ENCODE results near the gene PROKR2. TPM values are rescaled to one million over a fixed set of nuclear protein-coding genes. Genes with fewer than 3 reads are reported as not detected.

Gene PROKR2
- total and polyA plus RNA-seq, 8 donors: not detected

GRCh38 chr20:5361176-5361575 is 44.4 kb upstream of the PROKR2 start:
- Histone ChIP-seq H3K4me3 (no peak overlapping the region), H3K9me3 (no peaks in the 10 kb centered on the region), H3K36me3 (no peaks in the 10 kb centered on the region), H3K27ac (no peak overlapping the region), H3K27me3 (no peaks in the 10 kb centered on the region), H3K4me1 (no peaks in the 10 kb centered on the region)
- FAIRE-seq (no peak), DNase-seq (no peak), ATAC-seq (no peak)
- TF ChIP-seq CTCF (IDR thresholded peaks at IDR 0.05): no peak
- intact Hi-C loops (cut with DNase I): no loop called here
- 43 to 58% methylated on average over 4 of the region's 4 CpGs for WGBS, 2 donors

- no peak for TF ChIP-seq CTCF (IDR thresholded peaks at IDR 0.05)
- ATAC-seq (peak in 2 of 4 donors; percentile 30 to 60), FAIRE-seq (no peak), DNase-seq (no peak)
- intact Hi-C loops (cut with DNase I): no loop called here
- Histone ChIP-seq H3K4me1 (no peaks in the 10 kb centered on the region), H3K36me3 (no peaks in the 10 kb centered on the region), H3K27ac (no peak overlapping the region), H3K4me3 (no peak overlapping the region), H3K27me3 (no peaks in the 10 kb centered on the region), H3K9me3 (no peaks in the 10 kb centered on the region)
- 62 to 66% methylated on average over 2 of the region's 2 CpGs for WGBS, 2 donors
These were observed 41.2 kb upstream of the PROKR2 start for GRCh38 chr20:5357946-5358345.

GRCh38 chr20:5356941-5357340 is 40.2 kb upstream of the PROKR2 start:
- DNase-seq: no peak
- Histone ChIP-seq H3K4me1 (no peaks in the 10 kb centered on the region), H3K9me3 (no peaks in the 10 kb centered on the region), H3K36me3 (no peaks in the 10 kb centered on the region), H3K4me3 (no peak overlapping the region), H3K27me3 (no peaks in the 10 kb centered on the region), H3K27ac (no peak overlapping the region)
- TF ChIP-seq CTCF (IDR thresholded peaks at IDR 0.05): no peak
- intact Hi-C loops (cut with DNase I): no loop called here
- no peak for ATAC-seq
- FAIRE-seq: no peak
- 59 to 66% methylated on average over 4 of the region's 4 CpGs for WGBS, 2 donors

GRCh38 chr20:5354901-5355300 is 38.1 kb upstream of the PROKR2 start:
- ATAC-seq (no peak), FAIRE-seq (no peak)
- TF ChIP-seq CTCF (IDR thresholded peaks at IDR 0.05): no peak

DNA sequence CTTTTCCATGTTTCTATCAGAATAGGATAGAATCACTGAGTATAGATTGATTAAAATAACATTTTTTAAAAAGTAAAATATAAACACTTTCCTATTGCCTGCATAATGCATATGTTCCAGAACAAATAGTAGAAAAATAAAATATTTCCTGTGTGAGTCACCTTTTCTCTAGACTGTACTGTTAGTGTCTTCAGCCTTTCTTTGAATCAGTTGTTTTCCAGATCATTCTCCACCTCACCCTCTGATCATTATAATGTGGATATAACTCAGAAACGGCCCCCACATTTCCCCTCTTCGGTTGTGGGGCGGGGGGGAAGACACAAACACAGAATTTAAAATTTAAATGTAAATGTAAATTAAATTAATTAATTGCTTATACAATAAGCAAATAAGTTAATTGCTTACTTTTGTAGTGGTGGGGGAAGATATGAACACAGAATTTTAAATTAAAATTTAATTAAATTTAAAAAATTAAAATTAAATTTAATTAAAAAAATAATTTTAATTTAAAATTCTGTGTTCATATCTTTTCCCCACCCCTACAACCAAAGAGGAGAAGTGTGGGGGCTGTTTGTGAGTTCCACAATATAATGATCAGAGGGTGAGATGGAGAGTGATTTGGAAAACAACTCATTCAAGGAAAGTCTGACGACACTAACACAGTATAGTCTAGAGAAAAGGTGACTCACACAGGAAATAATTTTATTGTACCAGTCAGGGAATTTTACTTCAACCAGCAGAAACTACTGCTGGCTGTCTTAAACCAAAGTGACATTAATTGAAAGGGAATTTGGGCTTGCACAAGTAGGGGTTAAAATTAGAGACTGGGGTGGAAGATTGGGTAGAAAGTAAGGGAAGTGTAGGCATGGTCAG is 37.1 kb upstream of the PROKR2 start:
- intact Hi-C loops (cut with DNase I): no loop called here
- Histone ChIP-seq H3K27me3 (no peaks in the 10 kb centered on the region), H3K27ac (no peak overlapping the region), H3K9me3 (no peaks in the 10 kb centered on the region), H3K4me1 (no peaks in the 10 kb centered on the region), H3K4me3 (no peak overlapping the region), H3K36me3 (no peaks in the 10 kb centered on the region)
- TF ChIP-seq CTCF (IDR thresholded peaks at IDR 0.05): no peak
- no peak for FAIRE-seq
- no peak for DNase-seq
- 49 to 65% methylated on average over 4 of the region's 4 CpGs for WGBS, 2 donors
- ATAC-seq: no peak

More at GRCh38 chr20:5354901-5355300, 38.1 kb upstream of the PROKR2 start:
- Histone ChIP-seq H3K4me3 (no peak overlapping the region), H3K27ac (no peak overlapping the region), H3K27me3 (no peaks in the 10 kb centered on the region), H3K36me3 (no peaks in the 10 kb centered on the region), H3K9me3 (no peaks in the 10 kb centered on the region), H3K4me1 (no peaks in the 10 kb centered on the region)
- WGBS, 2 donors: 66 to 70% methylated on average over 2 of the region's 2 CpGs
- intact Hi-C loops (cut with DNase I): no loop called here
- no peak for DNase-seq

Measured in pancreas (tissue), 10 donors.